PFSK-1 (cell line): ENCODE measurements around the gene BFSP2.

Experiments
- SIN3A ChIP-seq: IDR thresholded peaks from 2 replicates; pipeline ENCODE4 v1.6.1; 2012; ENCODE audit warnings: mild to moderate bottlenecking, low read length, moderate library complexity, borderline replicate concordance; ENCODE audit not compliant: insufficient read depth
- TAF1 ChIP-seq: IDR thresholded peaks from 2 replicates; pipeline ENCODE4 v1.6.1; 2012; ENCODE audit warnings: low read length, control low read depth, borderline replicate concordance; ENCODE audit not compliant: insufficient read depth

DNA sequence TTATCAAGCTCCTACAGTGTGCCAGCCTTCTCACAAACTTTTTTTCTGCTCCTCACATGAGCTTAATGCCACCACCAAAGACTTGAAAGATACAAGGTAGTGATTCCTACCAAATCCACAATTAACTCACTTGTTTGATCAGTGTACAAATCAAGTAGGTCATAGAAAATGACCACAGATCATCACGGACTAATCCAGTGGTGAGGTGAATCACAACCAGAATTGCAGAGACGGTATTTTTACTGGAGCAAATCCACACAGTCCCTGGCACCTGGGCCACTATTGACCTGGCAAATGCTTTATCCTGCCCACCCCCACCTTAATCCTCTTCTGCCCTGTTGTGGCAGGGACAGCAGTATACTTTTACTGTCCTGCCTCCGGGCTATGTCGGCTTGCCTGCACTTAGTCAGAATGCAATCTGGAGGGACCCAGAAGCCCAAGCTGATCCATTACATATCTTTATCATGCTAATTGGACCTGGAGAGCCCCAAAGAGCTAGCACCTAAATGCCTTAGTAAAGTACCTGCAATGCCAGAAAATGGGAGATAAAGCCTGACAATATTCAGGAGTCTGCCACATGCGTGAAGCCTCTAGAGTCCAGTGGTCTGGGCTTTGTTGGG is 89.7 kb downstream of the BFSP2 start:
- no peak for TF ChIP-seq TAF1
- TF ChIP-seq SIN3A = no peak
